Trophoblast cell (in vitro differentiated cells and primary cell): ENCODE data around the gene ZP1.

Experiments
- DNase-seq, 2 donors: peaks; one replicate each; pipeline ENCODE4 v3.0.0-alpha.2; 2016
- H2AFZ ChIP-seq: 2 replicates; pipeline ENCODE4 v1.6.1; 2013; ENCODE audit warnings: low read length, moderate library complexity, mild to moderate bottlenecking; ENCODE audit not compliant: insufficient read depth, poor library complexity
- H2AK5ac ChIP-seq: 2 replicates; pipeline ENCODE4 v1.6.1; 2013; ENCODE audit warnings: mild to moderate bottlenecking, low read length
- H2BK120ac ChIP-seq: 2 replicates; pipeline ENCODE4 v1.6.1; 2013; ENCODE audit warnings: low read length, mild to moderate bottlenecking, moderate library complexity; ENCODE audit not compliant: insufficient read depth, poor library complexity
- H2BK12ac ChIP-seq: 2 replicates; pipeline ENCODE4 v1.6.1; 2013; ENCODE audit warnings: mild to moderate bottlenecking, low read length, moderate library complexity
- H2BK5ac ChIP-seq: 2 replicates; pipeline ENCODE4 v1.6.1; 2013; ENCODE audit warnings: low read length, low read depth, moderate library complexity, mild to moderate bottlenecking; ENCODE audit not compliant: poor library complexity
- H3K14ac ChIP-seq: 2 replicates; pipeline ENCODE4 v1.6.1; 2013; ENCODE audit warnings: mild to moderate bottlenecking, low read length
- H3K18ac ChIP-seq: 2 replicates; pipeline ENCODE4 v1.6.1; 2013; ENCODE audit warnings: mild to moderate bottlenecking, low read length
- H3K23ac ChIP-seq: 2 replicates; pipeline ENCODE4 v1.6.1; 2013; ENCODE audit warnings: low read length
- H3K27ac ChIP-seq: 2 replicates; pipeline ENCODE4 v1.5.1; 2013; ENCODE audit warnings: low read depth, mild to moderate bottlenecking, inconsistent platforms, low read length, moderate library complexity
- H3K27me3 ChIP-seq: 2 replicates; pipeline ENCODE4 v1.6.1; 2013; ENCODE audit warnings: inconsistent platforms, mild to moderate bottlenecking, low read length, moderate library complexity; ENCODE audit not compliant: insufficient read depth
- H3K36me3 ChIP-seq, 2 experiments: 1 replicate in 1 of 2; 2 replicates in 1 of 2; pipeline ENCODE4 v1.6.1; 2013; ENCODE audit warnings: low read length in 2 of 2, mild to moderate bottlenecking in 2 of 2, moderate library complexity in 1 of 2; ENCODE audit not compliant: insufficient read depth in 2 of 2, control insufficient read depth in 1 of 2
- H3K4ac ChIP-seq: 2 replicates; pipeline ENCODE4 v1.6.1; 2013; ENCODE audit warnings: low read depth, mild to moderate bottlenecking, low read length, moderate library complexity
- H3K4me1 ChIP-seq, 2 experiments: 1 replicate in 1 of 2; 2 replicates in 1 of 2; pipeline ENCODE4 v1.6.1; 2013; ENCODE audit warnings: low read length in 2 of 2, mild to moderate bottlenecking in 2 of 2, moderate library complexity in 1 of 2; ENCODE audit not compliant: insufficient read depth in 2 of 2, control insufficient read depth in 1 of 2
- H3K4me2 ChIP-seq: 2 replicates; pipeline ENCODE4 v1.6.1; 2013; ENCODE audit warnings: inconsistent platforms, mild to moderate bottlenecking, low read length, moderate library complexity
- H3K4me3 ChIP-seq: 2 replicates; pipeline ENCODE4 v1.5.1; 2013; ENCODE audit warnings: mild to moderate bottlenecking, low read depth, low read length, inconsistent platforms
- H3K79me1 ChIP-seq: one replicate; pipeline ENCODE4 v1.6.1; 2013; ENCODE audit warnings: low read length
- H3K79me2 ChIP-seq: 2 replicates; pipeline ENCODE4 v1.6.1; 2013; ENCODE audit warnings: low read length, mild to moderate bottlenecking; ENCODE audit not compliant: control insufficient read depth, insufficient read depth, poor library complexity
- H3K9ac ChIP-seq: 2 replicates; pipeline ENCODE4 v1.6.1; 2013; ENCODE audit warnings: mild to moderate bottlenecking, low read length
- H3K9me3 ChIP-seq: 2 replicates; pipeline ENCODE4 v1.6.1; 2013; ENCODE audit warnings: low read depth, mild to moderate bottlenecking, control low read depth, inconsistent platforms, low read length; ENCODE audit not compliant: insufficient read depth
- H4K12ac ChIP-seq: 2 replicates; pipeline ENCODE4 v1.6.1; 2013; ENCODE audit warnings: low read depth, mild to moderate bottlenecking, low read length, moderate library complexity
- H4K8ac ChIP-seq: 2 replicates; pipeline ENCODE4 v1.6.1; 2013; ENCODE audit warnings: low read depth, mild to moderate bottlenecking, low read length, moderate library complexity
- H4K91ac ChIP-seq: one replicate; pipeline ENCODE4 v1.6.1; 2013; ENCODE audit warnings: low read depth, mild to moderate bottlenecking, low read length, moderate library complexity
- WGBS: extraction: QIAGEN DNeasy Blood & Tissue Kit; methylation state at CpG from one replicate; pipeline ENCODE4 v1.1.7; 2013; ENCODE audit warnings: missing lambda C conversion rate; ENCODE audit not compliant: insufficient read length, insufficient coverage; ENCODE audit errors: extremely low coverage; 5-methylcytosine and 5-hydroxymethylcytosine counted together

Gene ZP1

GRCh38 chr11:60873533-60873932 is 6.2 kb downstream of the ZP1 start:
- Histone ChIP-seq H3K18ac (no peak overlapping the region), H2AK5ac (no peak overlapping the region), H2BK5ac (no peak overlapping the region), H4K91ac (no peak overlapping the region), H3K27me3 (no peaks in the 10 kb centered on the region), H3K4me2 (no peak overlapping the region), H2AFZ (no peak overlapping the region), H3K4me1 (peaks cover 2 to 3% of the 10 kb centered on the region in 2 experiments), H3K36me3 (no peaks in the 10 kb centered on the region), H3K4me3 (no peak overlapping the region), H3K14ac (no peak overlapping the region), H4K12ac (no peak overlapping the region), H3K23ac (no peak overlapping the region), H2BK12ac (no peak overlapping the region), H3K9ac (no peak overlapping the region), H3K4ac (no peak overlapping the region), H3K27ac (no peak overlapping the region), H3K79me2 (no peaks in the 10 kb centered on the region), H3K9me3 (no peaks in the 10 kb centered on the region), H4K8ac (no peak overlapping the region), H3K79me1 (no peaks in the 10 kb centered on the region), H2BK120ac (no peak overlapping the region)
- DNase-seq, result no peak
- no CpG with 5 or more reads among the region's 12 CpGs for WGBS

DNA sequence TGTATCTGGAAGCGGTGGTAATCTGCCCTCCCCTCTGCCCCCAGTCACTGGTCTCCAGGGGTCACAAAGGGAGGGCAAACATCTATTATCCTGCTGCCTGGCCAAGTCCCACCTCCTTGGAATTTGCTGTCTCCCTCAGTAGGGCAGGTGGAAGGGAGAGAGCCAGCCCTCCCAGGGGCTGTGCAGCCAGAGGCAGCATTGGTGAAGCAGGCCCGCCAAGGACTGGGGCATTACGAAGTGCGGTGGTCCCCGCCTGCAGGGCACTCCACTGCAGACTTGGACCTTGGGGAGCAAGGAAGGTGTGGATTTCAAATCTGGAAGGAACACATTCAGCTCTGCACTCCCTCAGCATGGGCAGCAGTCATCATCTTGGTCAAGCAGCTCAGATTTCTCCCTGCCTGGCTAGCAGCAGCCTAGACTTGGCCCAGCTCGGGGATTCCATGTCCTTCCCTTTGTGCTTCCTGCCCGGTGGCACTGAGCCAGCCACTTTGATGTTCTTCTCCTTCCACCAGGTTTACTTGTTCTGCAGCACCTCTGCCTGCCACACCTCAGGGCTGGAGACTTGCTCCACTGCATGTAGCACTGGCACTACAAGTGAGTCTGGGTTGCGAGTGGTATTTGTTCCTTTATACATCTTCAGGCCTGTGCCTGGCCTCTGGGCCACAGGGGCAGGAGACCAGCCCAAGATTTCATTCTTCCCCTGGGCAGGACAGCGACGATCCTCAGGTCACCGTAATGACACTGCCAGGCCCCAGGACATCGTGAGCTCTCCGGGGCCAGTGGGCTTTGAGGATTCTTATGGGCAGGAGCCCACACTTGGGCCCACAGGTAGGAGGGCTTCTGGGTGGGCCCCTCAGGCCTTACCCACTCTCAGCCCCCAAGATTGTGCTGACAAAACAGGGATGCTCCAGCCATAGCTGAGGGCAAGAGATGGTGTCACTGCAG is 7.4 kb downstream of the ZP1 start:
- H2BK5ac ChIP-seq, result no peak overlapping the region
- H2BK120ac ChIP-seq, result no peak overlapping the region
- H3K9ac ChIP-seq, result no peak overlapping the region
- H4K91ac ChIP-seq, result no peak overlapping the region
- peaks cover 2 to 3% of the 10 kb centered on the region in 2 experiments for H3K4me1 ChIP-seq
- no peak overlapping the region for H2AFZ ChIP-seq
- H3K18ac ChIP-seq, result no peak overlapping the region
- no peak overlapping the region for H3K4me3 ChIP-seq
- H4K12ac ChIP-seq, result peak overlapping the region; percentile 43
- no peak overlapping the region for H2AK5ac ChIP-seq
- no peak overlapping the region for H3K23ac ChIP-seq
- H2BK12ac ChIP-seq, result no peak overlapping the region
- H3K14ac ChIP-seq, result no peak overlapping the region
- no peaks in the 10 kb centered on the region for H3K9me3 ChIP-seq
- no peaks in the 10 kb centered on the region for H3K36me3 ChIP-seq
- H3K27me3 ChIP-seq, result no peaks in the 10 kb centered on the region
- H3K4ac ChIP-seq, result no peak overlapping the region
- H4K8ac ChIP-seq, result no peak overlapping the region
- DNase-seq, result no peak
- WGBS, result no CpG with 5 or more reads among the region's 13 CpGs
- no peak overlapping the region for H3K4me2 ChIP-seq
- H3K79me2 ChIP-seq, result no peaks in the 10 kb centered on the region
- H3K27ac ChIP-seq, result no peak overlapping the region
- no peaks in the 10 kb centered on the region for H3K79me1 ChIP-seq

DNA sequence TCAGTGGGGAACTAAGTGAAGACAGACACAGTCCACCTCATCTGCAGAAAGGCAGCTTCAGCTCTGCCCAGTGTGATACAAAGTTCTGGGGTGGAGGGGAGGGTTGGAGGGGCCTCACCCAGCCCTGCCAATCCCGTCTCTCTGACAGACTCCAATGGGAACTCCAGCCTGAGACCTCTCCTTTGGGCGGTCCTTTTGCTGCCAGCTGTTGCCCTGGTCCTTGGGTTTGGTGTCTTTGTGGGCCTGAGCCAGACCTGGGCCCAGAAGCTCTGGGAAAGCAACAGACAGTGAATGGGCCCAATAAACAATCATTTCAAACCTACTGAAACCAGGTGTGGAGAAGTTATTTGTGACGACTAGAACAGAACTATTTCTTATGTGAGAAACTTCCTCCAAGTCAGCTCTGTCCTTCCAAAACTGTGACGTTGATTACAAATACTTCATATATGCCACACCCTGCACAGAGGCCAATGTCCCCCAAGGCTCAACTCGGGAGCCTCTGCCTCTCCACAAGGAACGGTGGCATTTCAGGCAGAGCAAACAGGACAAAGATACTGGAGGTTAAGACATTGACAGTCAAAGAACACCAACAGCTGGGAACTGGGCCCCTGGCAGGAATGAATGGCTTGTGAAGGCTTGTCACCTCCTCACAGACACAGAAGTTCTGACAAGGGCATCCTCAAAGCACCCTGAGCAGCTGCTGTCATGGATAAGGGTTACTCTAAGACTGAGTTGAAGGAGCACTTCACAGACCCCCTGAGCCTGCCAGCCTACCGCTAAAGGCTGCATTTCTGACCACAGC is 8.2 kb downstream of the ZP1 start:
- Histone ChIP-seq H3K9ac (no peak overlapping the region), H4K91ac (no peak overlapping the region), H2AK5ac (no peak overlapping the region), H2AFZ (no peak overlapping the region), H3K18ac (no peak overlapping the region), H4K8ac (no peak overlapping the region), H3K36me3 (no peaks in the 10 kb centered on the region), H2BK12ac (no peak overlapping the region), H2BK5ac (no peak overlapping the region), H3K9me3 (no peaks in the 10 kb centered on the region), H4K12ac (no peak overlapping the region), H3K4me3 (no peak overlapping the region), H3K27ac (no peak overlapping the region), H3K79me2 (no peaks in the 10 kb centered on the region), H2BK120ac (no peak overlapping the region), H3K4ac (no peak overlapping the region), H3K4me1 (peaks cover 2 to 3% of the 10 kb centered on the region in 2 experiments), H3K14ac (no peak overlapping the region), H3K27me3 (no peaks in the 10 kb centered on the region), H3K79me1 (no peaks in the 10 kb centered on the region), H3K4me2 (no peak overlapping the region), H3K23ac (no peak overlapping the region)
- DNase-seq, result no peak
- no CpG with 5 or more reads among the region's 7 CpGs for WGBS

DNA sequence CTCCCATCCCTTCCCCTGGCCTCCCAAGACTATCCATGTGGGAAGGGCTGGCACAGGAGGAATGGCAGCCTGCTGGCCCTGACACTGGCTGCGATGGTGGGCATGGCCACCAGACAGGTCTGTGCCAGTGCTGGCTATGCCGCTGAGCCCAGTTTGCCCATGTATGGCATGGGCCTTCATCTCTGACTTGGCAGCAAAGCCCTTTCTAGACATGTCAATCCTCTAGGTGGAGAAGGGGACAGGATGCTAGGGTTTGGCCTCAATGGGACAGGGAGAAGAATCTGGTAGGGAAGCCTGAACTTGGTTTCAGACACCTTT is 8.8 kb downstream of the ZP1 start:
- no peak overlapping the region for H3K4me3 ChIP-seq
- H3K18ac ChIP-seq, result no peak overlapping the region
- no peak overlapping the region for H3K23ac ChIP-seq
- no peaks in the 10 kb centered on the region for H3K9me3 ChIP-seq
- no peaks in the 10 kb centered on the region for H3K79me2 ChIP-seq
- no peak overlapping the region for H4K8ac ChIP-seq
- no peak overlapping the region for H2BK5ac ChIP-seq
- no peak overlapping the region for H3K4me2 ChIP-seq
- H3K27ac ChIP-seq, result no peak overlapping the region
- H3K27me3 ChIP-seq, result no peaks in the 10 kb centered on the region
- no peak overlapping the region for H3K9ac ChIP-seq
- no peak overlapping the region for H4K12ac ChIP-seq
- peaks cover 2 to 3% of the 10 kb centered on the region in 2 experiments for H3K4me1 ChIP-seq
- no CpG with 5 or more reads among the region's 2 CpGs for WGBS
- no peak overlapping the region for H2AFZ ChIP-seq
- H3K4ac ChIP-seq, result no peak overlapping the region
- H2BK12ac ChIP-seq, result no peak overlapping the region
- H4K91ac ChIP-seq, result no peak overlapping the region
- H3K79me1 ChIP-seq, result no peaks in the 10 kb centered on the region
- no peak overlapping the region for H3K14ac ChIP-seq
- H2AK5ac ChIP-seq, result no peak overlapping the region
- no peaks in the 10 kb centered on the region for H3K36me3 ChIP-seq
- H2BK120ac ChIP-seq, result no peak overlapping the region
- DNase-seq, result no peak
